GM12873 (cell line): ENCODE data around the gene CDK6.

Experiments used
- TF ChIP-seq, protein P1 (sequence below): IDR thresholded peaks from 2 replicates; pipeline ENCODE4 v1.5.1; 2012; ENCODE audit warnings: low read depth, mild to moderate bottlenecking, moderate library complexity, low read length, control low read depth; ENCODE audit not compliant: insufficient read depth; ENCODE audit errors: missing control alignments

Gene CDK6

DNA sequence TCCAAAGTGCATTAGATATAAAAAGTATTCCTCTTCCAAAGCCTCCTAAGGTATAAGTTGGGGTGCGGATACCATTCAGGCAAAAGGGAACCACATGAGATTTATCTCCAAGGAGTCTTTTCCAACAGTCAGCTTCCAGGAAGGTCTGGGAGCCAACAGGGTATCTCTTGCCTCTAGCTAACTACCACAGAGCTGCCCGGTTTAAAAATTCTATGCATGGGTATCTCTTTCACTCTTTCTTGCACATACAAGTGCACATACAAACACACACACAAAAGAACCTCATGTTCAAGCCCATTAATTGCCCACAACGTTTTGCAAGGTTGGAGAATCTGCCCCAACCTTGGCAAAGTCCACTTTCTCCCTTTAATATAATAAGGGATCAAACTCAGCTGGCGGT, 80.7 kb downstream of the CDK6 start:
- TF ChIP-seq, protein P1, sequence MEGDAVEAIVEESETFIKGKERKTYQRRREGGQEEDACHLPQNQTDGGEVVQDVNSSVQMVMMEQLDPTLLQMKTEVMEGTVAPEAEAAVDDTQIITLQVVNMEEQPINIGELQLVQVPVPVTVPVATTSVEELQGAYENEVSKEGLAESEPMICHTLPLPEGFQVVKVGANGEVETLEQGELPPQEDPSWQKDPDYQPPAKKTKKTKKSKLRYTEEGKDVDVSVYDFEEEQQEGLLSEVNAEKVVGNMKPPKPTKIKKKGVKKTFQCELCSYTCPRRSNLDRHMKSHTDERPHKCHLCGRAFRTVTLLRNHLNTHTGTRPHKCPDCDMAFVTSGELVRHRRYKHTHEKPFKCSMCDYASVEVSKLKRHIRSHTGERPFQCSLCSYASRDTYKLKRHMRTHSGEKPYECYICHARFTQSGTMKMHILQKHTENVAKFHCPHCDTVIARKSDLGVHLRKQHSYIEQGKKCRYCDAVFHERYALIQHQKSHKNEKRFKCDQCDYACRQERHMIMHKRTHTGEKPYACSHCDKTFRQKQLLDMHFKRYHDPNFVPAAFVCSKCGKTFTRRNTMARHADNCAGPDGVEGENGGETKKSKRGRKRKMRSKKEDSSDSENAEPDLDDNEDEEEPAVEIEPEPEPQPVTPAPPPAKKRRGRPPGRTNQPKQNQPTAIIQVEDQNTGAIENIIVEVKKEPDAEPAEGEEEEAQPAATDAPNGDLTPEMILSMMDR: no peak

DNA sequence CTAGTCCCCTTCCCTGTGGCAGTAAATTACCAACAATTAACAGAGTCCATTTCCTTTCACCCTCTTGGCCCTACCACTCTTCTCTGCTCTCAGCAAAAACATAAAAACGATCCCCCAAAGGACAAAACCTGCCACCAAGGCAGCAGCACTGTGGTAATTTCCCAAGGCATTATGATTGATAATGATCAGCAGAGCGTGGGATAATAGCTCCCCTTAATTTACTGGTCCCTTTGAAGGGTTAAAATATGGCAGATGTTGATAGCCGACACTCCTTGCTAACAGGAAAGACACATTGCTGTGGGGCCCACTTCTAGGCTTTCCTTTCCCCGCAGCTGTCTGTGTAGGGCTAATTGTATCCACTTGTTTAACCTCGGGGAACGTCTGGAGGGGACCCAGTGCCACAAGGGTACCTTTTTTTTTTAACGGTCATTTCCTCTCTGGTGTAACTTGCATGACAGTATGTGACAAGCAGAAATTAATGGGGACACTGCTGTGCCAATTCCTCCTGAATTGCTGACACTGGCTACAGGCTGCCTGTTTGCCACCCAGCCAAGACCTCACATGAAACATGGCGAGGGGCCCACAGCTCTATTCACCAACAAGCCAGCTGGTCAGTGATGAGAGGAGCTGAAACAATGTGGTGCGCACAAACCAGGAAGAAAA, 81.3 kb downstream of the CDK6 start:
- TF ChIP-seq, protein P1: no peak

DNA sequence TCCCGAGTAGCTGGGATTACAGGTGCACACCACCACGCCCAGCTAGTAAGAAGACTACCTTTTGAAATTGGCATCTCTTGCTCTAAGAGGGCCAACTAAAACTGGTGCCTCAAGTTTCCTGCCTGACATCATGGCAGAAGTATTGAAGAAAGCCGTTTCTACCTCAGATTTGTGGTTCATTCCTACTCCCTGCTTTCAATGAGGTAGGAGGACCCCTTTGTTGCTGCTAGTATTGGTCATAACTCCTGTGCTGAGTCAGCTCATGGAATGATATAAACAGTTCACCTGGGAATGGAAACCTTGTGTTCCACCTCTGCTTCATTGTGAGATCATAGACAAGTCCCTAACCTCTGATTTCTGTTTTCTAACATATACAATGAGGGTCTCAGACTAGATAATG, 82.8 kb downstream of the CDK6 start:
- TF ChIP-seq, protein P1: no peak

DNA sequence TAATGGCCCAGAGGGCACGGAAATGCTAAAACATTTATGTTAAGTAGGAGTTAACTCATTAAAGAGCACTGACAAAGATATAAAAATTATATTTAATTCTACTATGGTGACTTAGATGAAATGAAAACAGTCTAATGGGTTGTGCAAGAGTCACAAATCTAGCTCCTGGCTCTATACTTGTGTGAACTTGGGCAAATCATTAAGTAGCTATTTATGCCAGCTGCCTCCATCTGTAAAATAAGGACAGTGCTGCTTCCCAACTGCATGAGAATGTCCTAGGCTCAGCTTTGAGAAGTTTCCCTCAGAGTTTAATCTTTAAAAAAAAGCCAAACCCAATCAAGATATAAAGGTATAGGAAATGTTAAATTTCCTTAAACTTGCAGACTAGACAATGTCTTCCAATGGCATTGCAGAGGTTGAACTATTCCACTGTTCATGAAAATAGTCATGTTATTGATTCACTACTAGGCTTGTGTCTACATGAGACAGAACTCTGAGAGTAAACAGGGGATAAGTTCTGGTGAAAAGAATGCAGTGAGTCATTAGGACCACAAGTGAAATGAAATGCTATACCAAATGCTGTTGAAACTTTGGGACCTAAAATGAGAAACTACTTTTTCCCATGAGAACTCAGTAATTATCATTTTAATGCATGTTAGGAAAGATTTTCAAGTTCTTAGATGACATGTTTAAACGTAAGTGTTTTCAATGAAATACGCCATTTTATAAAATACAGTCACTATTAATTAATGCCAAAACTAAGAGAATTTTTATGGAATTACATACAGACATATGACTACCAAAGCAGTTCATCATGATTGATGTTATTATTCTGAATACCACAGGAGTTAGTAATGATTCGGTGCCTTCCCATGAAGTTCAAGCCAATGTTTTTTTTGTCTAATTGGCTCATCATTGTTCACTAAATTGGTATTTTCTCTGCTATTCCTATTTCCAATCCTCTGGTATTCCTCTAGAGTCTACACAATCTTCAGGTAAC, 84.2 kb downstream of the CDK6 start:
- TF ChIP-seq, protein P1: no peak

DNA sequence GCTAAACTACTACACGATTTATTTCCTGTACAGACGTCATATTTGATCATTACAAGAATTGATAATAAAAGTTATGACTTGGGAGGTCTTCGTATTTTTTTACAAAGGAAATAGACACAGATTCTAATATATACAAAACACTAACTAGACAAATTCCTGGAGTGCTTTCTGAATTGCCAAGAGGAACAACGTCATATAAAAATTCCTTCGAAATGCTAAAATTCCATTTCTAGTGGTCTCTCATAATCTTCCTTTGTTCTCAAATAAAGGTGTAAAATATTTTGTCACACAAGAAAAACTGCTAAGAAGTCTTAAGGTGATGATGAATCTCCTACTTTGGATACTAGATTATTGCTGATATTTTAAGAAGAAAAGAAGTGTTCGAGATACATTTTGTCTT, 85.4 kb downstream of the CDK6 start:
- TF ChIP-seq, protein P1: no peak

DNA sequence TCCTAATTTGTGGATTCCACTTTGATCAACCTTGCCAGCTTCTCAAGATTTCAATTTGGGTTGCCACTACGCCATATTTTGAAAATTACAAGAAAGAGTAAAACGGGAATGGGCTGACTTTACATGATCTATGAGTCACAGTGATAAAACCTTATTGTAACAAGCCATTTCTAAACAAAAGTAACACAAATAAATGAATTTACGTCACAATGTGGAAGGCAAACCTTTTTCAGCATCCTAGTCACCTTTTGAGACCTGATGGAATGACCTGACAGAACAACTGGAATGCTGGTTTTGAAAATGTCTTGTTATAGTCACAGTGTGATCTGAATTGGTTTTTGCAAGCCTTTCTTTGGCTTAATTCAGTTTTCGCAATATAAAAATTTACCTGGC, 85.9 kb downstream of the CDK6 start:
- TF ChIP-seq, protein P1: no peak

- TF ChIP-seq, protein P1: no peak
Observed at GRCh38 chr7:92749832-92750446, 86.4 kb downstream of the CDK6 start.
